NCI-H2227 (cell line): ENCODE results near the gene ALK.

ENCODE experiments used
- DNase-seq: peaks from one replicate; lab custom pipeline; 2025; ENCODE audit not compliant: unreplicated experiment; lab: John Stamatoyannopoulos, UW

The ALK gene

GRCh38 chr2:29504746-29505145, 416.6 kb downstream of the ALK start:
- DNase-seq = no peak

GRCh38 chr2:29502460-29502911, 418.9 kb downstream of the ALK start:
- DNase-seq = no peak

- no peak for DNase-seq
Measured at GRCh38 chr2:29497375-29497774, 424.0 kb downstream of the ALK start.

- no peak for DNase-seq
Measured at GRCh38 chr2:29496198-29496597, 425.2 kb downstream of the ALK start.

- DNase-seq = no peak
Measured at GRCh38 chr2:29495536-29496060, 425.8 kb downstream of the ALK start.

GRCh38 chr2:29495068-29495467, 426.3 kb downstream of the ALK start:
- no peak for DNase-seq

- DNase-seq = no peak
Measured at GRCh38 chr2:29492701-29493100, 428.7 kb downstream of the ALK start.

GRCh38 chr2:29490045-29490444, 431.3 kb downstream of the ALK start:
- no peak for DNase-seq

GRCh38 chr2:29489568-29489967, 431.8 kb downstream of the ALK start:
- DNase-seq = no peak

- no peak for DNase-seq
Measured at GRCh38 chr2:29487967-29488555, 433.3 kb downstream of the ALK start.

GRCh38 chr2:29485631-29486030, 435.8 kb downstream of the ALK start:
- DNase-seq = no peak

GRCh38 chr2:29485117-29485516, 436.3 kb downstream of the ALK start:
- no peak for DNase-seq

GRCh38 chr2:29482867-29483266, 438.5 kb downstream of the ALK start:
- DNase-seq = no peak

GRCh38 chr2:29482348-29482747, 439.0 kb downstream of the ALK start:
- DNase-seq = no peak

- no peak for DNase-seq
Measured at GRCh38 chr2:29481313-29481712, 440.1 kb downstream of the ALK start.

GRCh38 chr2:29480426-29480825, 441.0 kb downstream of the ALK start:
- no peak for DNase-seq

GRCh38 chr2:29479401-29479800, 442.0 kb downstream of the ALK start:
- no peak for DNase-seq

GRCh38 chr2:29478641-29479040, 442.7 kb downstream of the ALK start:
- no peak for DNase-seq

GRCh38 chr2:29477186-29477585, 444.2 kb downstream of the ALK start:
- no peak for DNase-seq

GRCh38 chr2:29475499-29475898, 445.9 kb downstream of the ALK start:
- no peak for DNase-seq

- DNase-seq = no peak
Measured at GRCh38 chr2:29469961-29470360, 451.4 kb downstream of the ALK start.

- no peak for DNase-seq
Measured at GRCh38 chr2:29469516-29469915, 451.9 kb downstream of the ALK start.

GRCh38 chr2:29463181-29463900, 458.0 kb downstream of the ALK start:
- DNase-seq = no peak
